Activated CD8-positive, alpha-beta memory T cell treated with anti-CD3 and anti-CD28 coated beads, Interleukin-2, amount 50 U/mL, for 24 hours (primary cell): ENCODE measurements around the gene NUP210.
"Not testable (repeated sequence)": the region's sequence is repeated elsewhere in the genome, so short reads cannot be mapped to it uniquely, and the experiment has no call there.

Experiments
- DNase-seq: peaks from one replicate; pipeline ENCODE4 v3.0.0-alpha.2; 2020; ENCODE audit errors: extremely low read depth

Gene NUP210

GRCh38 chr3:13420045-13420830 lies at the start of gene NUP210:
Gene NUP210, minus strand, starts transcription at chr3:13420322. Its CDS starts 96 bp downstream, at chr3:13420226.
- DNase-seq = no peak

GRCh38 chr3:13466781-13467180 lies 46.7 kb upstream of the NUP210 start:
- DNase-seq = no peak

GRCh38 chr3:13465236-13465873 lies 45.2 kb upstream of the NUP210 start:
- DNase-seq = no peak

- no peak for DNase-seq
Observed at GRCh38 chr3:13463618-13464400, 43.7 kb upstream of the NUP210 start.

GRCh38 chr3:13462822-13463221 lies 42.7 kb upstream of the NUP210 start:
- DNase-seq = no peak

GRCh38 chr3:13462125-13462629 lies 42.1 kb upstream of the NUP210 start:
- no peak for DNase-seq

- DNase-seq = peak; percentile 51
Observed at GRCh38 chr3:13461169-13462124, 41.3 kb upstream of the NUP210 start.

GRCh38 chr3:13460341-13460736 lies 40.2 kb upstream of the NUP210 start:
- DNase-seq = no peak

GRCh38 chr3:13459605-13460340 lies 39.7 kb upstream of the NUP210 start:
- no peak for DNase-seq

- DNase-seq = no peak
Observed at GRCh38 chr3:13457593-13457992, 37.5 kb upstream of the NUP210 start.

GRCh38 chr3:13455644-13456043 lies 35.5 kb upstream of the NUP210 start:
- no peak for DNase-seq

GRCh38 chr3:13452490-13453335 lies 32.6 kb upstream of the NUP210 start:
- no peak for DNase-seq

- DNase-seq = no peak
Observed at GRCh38 chr3:13451301-13451673, 31.2 kb upstream of the NUP210 start.

GRCh38 chr3:13442882-13443281 lies 22.8 kb upstream of the NUP210 start:
- not testable (repeated sequence) for DNase-seq

- DNase-seq = no peak
Observed at GRCh38 chr3:13440204-13440817, 20.2 kb upstream of the NUP210 start.

GRCh38 chr3:13436213-13436612 lies 16.1 kb upstream of the NUP210 start:
- not testable (repeated sequence) for DNase-seq

- DNase-seq = no peak
Observed at GRCh38 chr3:13433912-13434311, 13.8 kb upstream of the NUP210 start.

- no peak for DNase-seq
Observed at GRCh38 chr3:13432093-13432492, 12.0 kb upstream of the NUP210 start.

- not testable (repeated sequence) for DNase-seq
Observed at GRCh38 chr3:13430411-13430875, 10.3 kb upstream of the NUP210 start.
